Endodermal cell (in vitro differentiated cells): ENCODE results near the gene GPER1. TPM values are rescaled to one million over a fixed set of nuclear protein-coding genes. Genes with fewer than 3 reads are reported as not detected.

Experiments used
- DNase-seq: peaks from one replicate; pipeline ENCODE4 v3.0.0-alpha.2; 2017
- H3K27ac ChIP-seq: 2 replicates; pipeline ENCODE4 v1.5.1; 2013; ENCODE audit warnings: mild to moderate bottlenecking, low read depth, low read length, moderate library complexity
- H3K27me3 ChIP-seq: 2 replicates; pipeline ENCODE4 v1.6.1; 2013; ENCODE audit warnings: mild to moderate bottlenecking, low read length, moderate library complexity; ENCODE audit not compliant: insufficient read depth, control insufficient read depth, poor library complexity, severe bottlenecking
- H3K36me3 ChIP-seq: 2 replicates; pipeline ENCODE4 v1.7.0; 2013; ENCODE audit warnings: mild to moderate bottlenecking, low read length, moderate library complexity; ENCODE audit not compliant: control insufficient read depth, insufficient read depth
- H3K4me1 ChIP-seq: one replicate; pipeline ENCODE4 v1.7.0; 2013; ENCODE audit warnings: low read length; ENCODE audit not compliant: control insufficient read depth, insufficient read depth
- H3K4me3 ChIP-seq: 2 replicates; pipeline ENCODE4 v1.5.1; 2013; ENCODE audit warnings: mild to moderate bottlenecking, low read length, moderate library complexity
- H3K9ac ChIP-seq: 2 replicates; pipeline ENCODE4 v1.6.1; 2013; ENCODE audit warnings: mild to moderate bottlenecking, low read length, moderate library complexity; ENCODE audit not compliant: poor library complexity, severe bottlenecking; ENCODE audit errors: extremely low read depth
- H3K9me3 ChIP-seq: 2 replicates; pipeline ENCODE4 v1.6.1; 2013; ENCODE audit warnings: mild to moderate bottlenecking, low read length, moderate library complexity; ENCODE audit not compliant: control insufficient read depth
- H3K27ac Mint-ChIP-seq: 2 replicates; pipeline ENCODE4 v1.8.0; 2020; ENCODE audit warnings: mixed read lengths
- H3K27me3 Mint-ChIP-seq: 2 replicates; pipeline ENCODE4 v1.8.0; 2021; ENCODE audit warnings: mild to moderate bottlenecking, mixed read lengths; ENCODE audit not compliant: insufficient read depth
- H3K36me3 Mint-ChIP-seq: 2 replicates; pipeline ENCODE4 v1.8.0; 2020; ENCODE audit warnings: low read depth, mixed read lengths
- H3K4me1 Mint-ChIP-seq: 2 replicates; pipeline ENCODE4 v1.8.0; 2020; ENCODE audit warnings: mixed read lengths
- H3K4me3 Mint-ChIP-seq: 2 replicates; pipeline ENCODE4 v1.8.0; 2020; ENCODE audit warnings: mild to moderate bottlenecking, moderate library complexity, mixed read lengths
- H3K9me3 Mint-ChIP-seq: 2 replicates; pipeline ENCODE4 v1.8.0; 2020; ENCODE audit warnings: mild to moderate bottlenecking, mixed read lengths
- WGBS, 2 experiments: methylation state at CpG; one replicate each; pipeline versions ENCODE4 v1.1.5 to v1.1.7; 2013; ENCODE audit warnings: missing lambda C conversion rate in 2 of 2, mixed read lengths in 1 of 2; ENCODE audit not compliant: insufficient coverage in 1 of 2, insufficient read length in 1 of 2; 5-methylcytosine and 5-hydroxymethylcytosine counted together
- total RNA-seq, 2 donors: library from RNA; stranded (reverse); fragmentation: NEBNext Ultra II Directional in 1 of 2; extraction: Animal tissue kit (Norgen Biotek cat#: 25700) in 1 of 2; gene quantifications; 2 replicates in 1 of 2; 3 replicates in 1 of 2; pipeline ENCODE4 v1.2.1, GENCODE V29; 2021
- TF ChIP-seq, protein P1 (sequence below): fragments of 200-600 bp; sonication (generic); conservative IDR thresholded peaks from 2 replicates; pipeline ENCODE4 v1.5.0; 2021; ENCODE audit warnings: antibody characterized with exemption, mild to moderate bottlenecking

The GPER1 gene
- total RNA-seq, 2 donors from 2014 or later = 0.35 to 0.51 TPM

DNA sequence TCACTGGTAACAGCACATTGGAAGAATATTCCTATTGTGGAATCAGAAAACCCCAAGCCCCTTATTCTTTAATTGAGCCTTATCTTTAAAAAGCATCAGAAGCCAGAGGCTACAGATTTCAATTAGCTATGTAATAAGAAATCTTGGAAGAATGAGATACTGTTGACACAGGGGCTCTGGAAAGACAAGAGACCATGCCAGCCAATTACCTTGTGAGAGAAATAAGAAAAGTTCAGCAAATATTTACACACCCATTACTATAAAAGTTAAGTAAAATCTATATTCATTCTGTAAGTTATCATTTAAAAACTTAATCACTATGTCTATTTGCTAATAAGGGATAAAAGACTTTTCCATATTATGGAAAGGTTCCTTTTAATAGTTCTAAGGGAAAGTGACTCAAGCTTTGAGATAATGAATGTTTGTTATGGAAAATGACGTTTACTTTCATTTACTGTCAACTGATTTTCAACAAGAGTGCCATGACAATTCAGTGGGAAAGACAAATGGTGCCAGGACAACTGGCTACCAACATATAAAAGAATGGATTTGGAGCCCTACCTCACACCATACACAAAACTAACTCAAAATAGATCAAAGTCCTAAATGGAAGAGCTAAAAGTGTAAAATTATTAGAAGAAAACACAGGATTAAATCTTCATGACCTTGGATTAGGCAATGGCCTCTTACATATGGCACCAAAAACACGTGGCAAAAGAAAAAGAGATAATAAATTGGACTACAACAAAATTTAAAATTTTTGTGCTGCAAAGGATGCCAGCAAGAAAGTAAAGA is 43.8 kb downstream of the GPER1 start:
- TF ChIP-seq, protein P1, sequence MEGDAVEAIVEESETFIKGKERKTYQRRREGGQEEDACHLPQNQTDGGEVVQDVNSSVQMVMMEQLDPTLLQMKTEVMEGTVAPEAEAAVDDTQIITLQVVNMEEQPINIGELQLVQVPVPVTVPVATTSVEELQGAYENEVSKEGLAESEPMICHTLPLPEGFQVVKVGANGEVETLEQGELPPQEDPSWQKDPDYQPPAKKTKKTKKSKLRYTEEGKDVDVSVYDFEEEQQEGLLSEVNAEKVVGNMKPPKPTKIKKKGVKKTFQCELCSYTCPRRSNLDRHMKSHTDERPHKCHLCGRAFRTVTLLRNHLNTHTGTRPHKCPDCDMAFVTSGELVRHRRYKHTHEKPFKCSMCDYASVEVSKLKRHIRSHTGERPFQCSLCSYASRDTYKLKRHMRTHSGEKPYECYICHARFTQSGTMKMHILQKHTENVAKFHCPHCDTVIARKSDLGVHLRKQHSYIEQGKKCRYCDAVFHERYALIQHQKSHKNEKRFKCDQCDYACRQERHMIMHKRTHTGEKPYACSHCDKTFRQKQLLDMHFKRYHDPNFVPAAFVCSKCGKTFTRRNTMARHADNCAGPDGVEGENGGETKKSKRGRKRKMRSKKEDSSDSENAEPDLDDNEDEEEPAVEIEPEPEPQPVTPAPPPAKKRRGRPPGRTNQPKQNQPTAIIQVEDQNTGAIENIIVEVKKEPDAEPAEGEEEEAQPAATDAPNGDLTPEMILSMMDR = no peak
- Histone ChIP-seq H3K36me3 (peaks cover 29% of the 10 kb centered on the region), H3K4me1 (no peaks in the 10 kb centered on the region), H3K27ac (no peak overlapping the region), H3K27me3 (no peaks in the 10 kb centered on the region), H3K4me3 (no peak overlapping the region), H3K9me3 (peaks cover 12% of the 10 kb centered on the region), H3K9ac (no peak overlapping the region)
- Mint-ChIP-seq H3K4me1 (peaks cover 1% of the 10 kb centered on the region), H3K27ac (no peak overlapping the region), H3K27me3 (no peaks in the 10 kb centered on the region), H3K36me3 (peaks cover 39% of the 10 kb centered on the region), H3K4me3 (no peak overlapping the region), H3K9me3 (peaks cover 11% of the 10 kb centered on the region)
- 80 to 94% methylated on average over 1 to 2 of the region's 2 CpGs for WGBS, 2 experiments
- DNase-seq = no peak

GRCh38 chr7:1134951-1135350 is 47.0 kb downstream of the GPER1 start:
- 97% methylated on average over 5 to 6 of the region's 7 CpGs for WGBS, 2 experiments
- Histone ChIP-seq H3K4me1 (no peaks in the 10 kb centered on the region), H3K4me3 (no peak overlapping the region), H3K9me3 (peaks cover 12% of the 10 kb centered on the region), H3K36me3 (peaks cover 20% of the 10 kb centered on the region), H3K27me3 (no peaks in the 10 kb centered on the region), H3K9ac (no peak overlapping the region), H3K27ac (no peak overlapping the region)
- TF ChIP-seq, protein P1 = no peak
- Mint-ChIP-seq H3K9me3 (peaks cover 11% of the 10 kb centered on the region), H3K4me1 (peaks cover 8% of the 10 kb centered on the region), H3K4me3 (no peak overlapping the region), H3K27me3 (no peaks in the 10 kb centered on the region), H3K27ac (no peak overlapping the region), H3K36me3 (peaks cover 27% of the 10 kb centered on the region)
- no peak for DNase-seq

DNA sequence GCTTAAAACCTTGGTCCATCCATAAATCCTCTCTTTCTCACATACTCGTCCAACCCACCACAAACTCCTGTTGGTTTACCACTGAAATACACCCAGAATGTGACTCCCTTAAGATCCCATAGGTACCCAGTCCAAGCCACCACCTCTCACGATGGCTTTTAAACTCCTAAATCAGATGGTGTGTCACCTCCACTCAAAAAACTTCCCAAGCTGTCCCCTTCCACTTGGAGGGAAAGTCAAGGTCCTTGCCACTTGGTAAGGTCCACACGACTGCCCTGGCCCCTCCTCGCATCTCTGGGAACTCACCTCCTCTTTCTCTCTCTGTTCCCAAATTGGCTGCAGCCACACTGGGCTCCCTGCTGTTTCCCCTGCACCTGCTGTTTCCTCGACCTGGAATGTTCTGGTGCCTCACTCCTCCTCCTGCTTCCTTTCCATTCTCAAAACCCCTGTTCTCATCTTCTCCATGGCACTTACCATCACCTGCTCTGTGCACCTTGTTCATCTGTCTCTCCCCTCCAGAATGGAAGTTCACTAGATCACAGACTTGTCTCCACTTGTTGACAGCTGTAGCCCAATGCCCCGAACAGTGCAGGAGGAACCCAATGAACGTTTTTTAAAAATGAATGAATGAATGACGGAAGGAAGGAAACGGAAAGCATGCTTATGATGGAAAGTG is 49.1 kb downstream of the GPER1 start:
- Histone ChIP-seq H3K36me3 (peaks cover 11% of the 10 kb centered on the region), H3K27me3 (no peaks in the 10 kb centered on the region), H3K9ac (peak overlapping the region; percentile 79), H3K27ac (no peak overlapping the region), H3K4me1 (peaks cover 4% of the 10 kb centered on the region), H3K4me3 (peak overlapping the region; percentile 94), H3K9me3 (peaks cover 9% of the 10 kb centered on the region)
- H3K36me3 Mint-ChIP-seq = peaks cover 20% of the 10 kb centered on the region
- H3K4me3 Mint-ChIP-seq = peak overlapping the region; percentile 64
- TF ChIP-seq, protein P1 = no peak
- H3K27ac Mint-ChIP-seq = peak overlapping the region; percentile 8
- 33 to 34% methylated on average over 9 of the region's 9 CpGs for WGBS, 2 experiments
- no peaks in the 10 kb centered on the region for H3K27me3 Mint-ChIP-seq
- peaks cover 8% of the 10 kb centered on the region for H3K4me1 Mint-ChIP-seq
- DNase-seq = peak; percentile 66
- peaks cover 8% of the 10 kb centered on the region for H3K9me3 Mint-ChIP-seq
